ENCODE measurements around the gene RNF113B.

Gene RNF113B

DNA sequence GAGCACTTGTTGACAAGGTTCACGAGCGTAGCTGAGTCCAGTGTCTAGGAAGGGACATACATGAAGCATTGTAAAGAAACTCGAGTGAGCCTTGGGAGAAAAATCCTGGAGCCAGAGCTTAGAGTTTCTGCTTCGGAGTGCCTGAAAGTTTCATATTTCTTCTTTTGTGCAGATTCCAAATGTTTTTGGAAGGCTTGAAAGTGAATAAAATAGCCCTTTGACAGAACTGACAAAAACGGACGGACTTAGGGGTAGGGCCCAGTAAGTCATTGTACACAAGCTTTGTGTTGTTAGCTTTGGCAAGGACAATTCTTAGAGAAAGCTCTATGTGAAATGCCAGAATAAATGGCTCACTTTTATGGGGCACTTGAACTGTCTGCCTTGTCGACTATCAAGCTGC lies 2.8 kb downstream of the RNF113B start:
- DNase-seq (ENCODE audit: low read depth in 2 of 2), result no peak

DNA sequence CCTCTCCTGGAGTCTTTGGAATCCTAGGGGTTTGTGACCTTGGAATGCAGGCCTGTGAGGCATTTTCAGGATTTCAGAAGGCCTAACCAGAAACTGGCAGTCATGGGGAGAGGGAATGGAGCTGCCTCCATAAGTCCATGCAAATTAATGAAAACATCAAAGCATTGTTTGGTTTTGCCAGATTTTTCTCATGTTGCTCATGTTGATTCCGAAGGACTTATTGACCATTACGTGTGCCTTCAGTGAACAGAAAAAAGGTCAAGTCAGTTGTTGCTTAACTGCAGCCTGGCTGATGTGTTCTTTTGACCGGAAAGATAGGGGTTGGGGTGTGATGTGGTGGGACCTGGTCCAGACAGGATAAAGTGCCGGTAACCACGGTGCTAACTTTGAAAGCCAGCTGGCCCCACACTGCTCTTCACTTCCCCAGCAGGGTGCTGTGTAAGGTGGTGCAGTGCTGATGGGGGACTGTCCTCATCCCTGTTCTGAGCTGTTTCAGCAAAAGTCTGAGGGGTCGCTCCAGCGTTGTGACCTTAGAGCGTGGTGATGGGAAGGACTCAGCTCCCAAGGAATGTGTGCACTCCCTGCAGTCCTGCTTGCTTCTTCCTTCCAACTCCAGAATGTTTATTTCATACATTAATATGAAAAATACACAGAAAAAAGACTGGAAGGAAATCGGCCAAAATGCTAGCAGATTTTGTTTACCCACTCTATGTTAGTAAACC lies 3.5 kb downstream of the RNF113B start:
- peak; percentile 61 to 65 for DNase-seq (ENCODE audit: low read depth in 2 of 2)

DNA sequence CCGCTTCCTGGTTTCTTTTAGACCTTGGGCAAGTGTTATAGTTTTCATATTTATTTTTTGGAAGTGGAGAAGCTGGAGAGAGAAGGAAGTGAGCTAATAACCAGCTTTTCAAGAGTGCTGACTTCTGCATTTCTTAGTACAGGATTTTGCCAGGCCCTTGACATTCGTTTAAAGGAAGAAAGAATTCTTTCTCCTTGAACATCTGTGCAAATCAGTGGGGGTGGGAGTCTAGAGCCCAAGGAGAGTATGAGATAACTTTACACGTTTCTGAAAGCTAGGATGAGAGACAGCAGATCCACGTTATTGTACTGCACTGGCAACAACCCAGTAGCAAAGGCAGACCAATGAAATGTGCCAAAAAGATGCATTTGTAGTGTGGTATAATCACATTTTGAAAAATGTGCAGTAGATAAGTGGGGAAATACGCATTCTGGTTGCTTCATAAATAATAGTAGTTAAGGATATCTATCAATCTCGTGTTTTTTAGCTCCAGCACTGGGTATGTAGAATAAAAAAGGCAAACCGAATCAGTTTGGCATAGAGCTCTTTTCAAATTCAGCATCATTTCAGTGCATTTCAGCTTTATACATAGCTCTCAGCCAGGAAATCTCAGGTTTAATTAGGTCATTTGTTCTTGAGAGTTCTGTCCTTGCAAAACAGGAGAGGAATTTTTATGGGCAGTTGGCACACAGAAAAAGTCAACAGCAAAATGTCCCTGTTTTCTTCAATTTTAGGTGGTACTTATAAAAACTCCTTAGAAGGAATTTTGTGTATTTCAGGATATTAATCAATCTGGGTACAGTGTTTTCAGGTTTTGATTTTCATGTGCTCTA lies 4.3 kb downstream of the RNF113B start:
- no peak for DNase-seq (ENCODE audit: low read depth in 2 of 2)

DNA sequence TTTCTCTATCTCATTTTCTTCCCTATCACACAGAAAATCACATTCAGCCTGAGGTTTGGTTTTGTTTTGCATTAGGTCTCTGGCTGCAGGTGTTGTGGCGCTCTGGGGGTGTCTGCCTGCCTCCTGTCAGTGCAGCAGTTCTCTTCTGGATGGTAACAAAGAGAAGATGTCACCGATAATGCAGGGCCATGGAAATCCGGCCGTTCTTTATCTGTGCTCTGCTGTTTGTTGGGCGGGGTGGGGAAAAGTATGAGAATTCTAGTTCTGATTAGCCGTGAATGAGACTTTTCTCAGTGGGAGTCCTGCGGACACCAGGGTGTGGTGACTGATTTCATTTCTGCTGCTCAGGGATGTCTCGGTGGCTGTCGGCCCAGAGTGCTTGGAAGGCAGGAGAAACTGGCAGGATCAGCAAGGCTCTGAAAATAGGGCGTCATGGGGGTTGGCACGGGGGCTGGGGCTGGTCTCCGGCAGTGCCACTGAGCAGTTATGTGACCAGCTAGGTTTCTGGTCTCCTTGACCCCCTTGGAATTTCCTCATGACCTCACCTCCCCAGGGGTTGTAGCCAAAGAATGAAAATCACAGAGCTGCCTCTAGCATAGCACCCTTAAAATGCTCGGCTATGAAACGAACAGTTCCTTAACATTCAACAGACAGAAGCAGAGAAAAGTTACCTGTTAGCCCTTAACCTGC lies 5.0 kb downstream of the RNF113B start:
- no peak for DNase-seq (ENCODE audit: low read depth in 2 of 2)

DNA sequence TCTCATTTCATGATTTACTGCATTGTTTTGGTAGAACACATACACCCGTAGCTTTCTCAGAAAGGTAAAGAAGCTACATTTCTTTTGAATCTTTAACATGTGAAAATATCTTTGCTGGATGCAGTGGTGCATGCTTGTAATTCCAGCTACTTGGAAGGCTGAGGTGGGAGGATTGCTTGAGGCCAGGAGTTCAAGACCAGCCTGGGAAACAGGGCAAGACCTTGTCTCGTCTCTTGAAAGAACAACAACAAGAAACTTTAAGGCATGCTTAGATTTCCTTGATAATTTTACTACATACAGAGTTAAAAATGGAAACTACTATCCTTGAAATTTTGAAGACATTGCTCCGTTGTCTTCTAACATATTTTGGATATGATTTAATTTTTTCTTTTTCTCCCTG lies 7.7 kb downstream of the RNF113B start:
- no peak for DNase-seq (ENCODE audit: low read depth in 2 of 2)

DNA sequence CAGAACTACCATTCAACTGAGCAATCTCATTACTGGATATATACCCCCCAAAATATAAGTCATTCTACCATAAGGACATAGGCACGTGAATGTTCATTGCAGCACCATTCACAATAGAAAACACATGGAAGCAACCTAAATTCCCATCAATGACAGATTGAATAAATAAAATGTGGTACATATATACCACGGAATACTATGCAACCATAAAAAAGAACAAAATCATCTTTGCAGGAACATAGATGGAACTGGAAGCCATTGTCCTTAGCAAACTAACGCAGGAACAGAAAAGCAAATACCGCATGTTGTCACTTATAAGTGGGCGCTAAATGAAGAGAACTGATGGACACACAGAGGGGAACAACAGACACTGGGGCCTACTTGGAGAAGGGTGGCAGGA lies 14.1 kb downstream of the RNF113B start:
- no peak for DNase-seq (ENCODE audit: low read depth in 2 of 2)

DNA sequence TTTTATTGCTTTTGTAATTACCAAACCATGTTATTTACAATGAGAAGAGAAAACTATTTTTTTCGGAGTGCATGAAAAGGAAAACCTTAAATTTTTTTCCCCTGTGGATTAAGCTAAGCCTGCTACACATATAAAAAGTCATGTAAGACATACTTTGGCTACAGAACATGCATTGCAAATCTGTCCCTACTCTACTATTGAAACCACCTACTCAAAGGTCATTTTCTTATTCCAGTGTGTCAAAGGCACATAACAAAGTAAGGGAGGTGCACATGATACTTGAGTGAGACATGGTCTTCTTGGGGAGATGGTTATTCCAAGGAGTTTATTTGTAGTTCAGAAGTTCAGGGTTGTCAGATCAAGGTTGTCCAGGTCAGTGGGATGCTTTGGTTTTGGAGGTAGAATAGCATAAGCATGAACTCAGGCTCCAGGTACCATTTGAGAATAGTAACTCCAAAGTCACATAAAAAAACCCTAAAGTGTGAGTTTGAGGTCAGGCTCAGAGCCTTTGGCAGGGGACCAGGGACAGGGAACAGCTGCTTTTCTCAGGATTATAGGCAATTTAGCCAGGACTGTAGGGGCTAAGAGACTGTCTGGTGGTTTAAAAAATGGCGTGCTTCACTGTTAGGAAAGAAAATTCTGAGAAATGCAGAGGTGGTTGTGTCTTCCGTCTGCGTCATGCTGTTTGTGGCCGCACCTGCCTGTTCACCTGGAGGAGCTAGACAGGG lies 18.7 kb downstream of the RNF113B start:
- no peak for DNase-seq (ENCODE audit: low read depth in 2 of 2)

DNA sequence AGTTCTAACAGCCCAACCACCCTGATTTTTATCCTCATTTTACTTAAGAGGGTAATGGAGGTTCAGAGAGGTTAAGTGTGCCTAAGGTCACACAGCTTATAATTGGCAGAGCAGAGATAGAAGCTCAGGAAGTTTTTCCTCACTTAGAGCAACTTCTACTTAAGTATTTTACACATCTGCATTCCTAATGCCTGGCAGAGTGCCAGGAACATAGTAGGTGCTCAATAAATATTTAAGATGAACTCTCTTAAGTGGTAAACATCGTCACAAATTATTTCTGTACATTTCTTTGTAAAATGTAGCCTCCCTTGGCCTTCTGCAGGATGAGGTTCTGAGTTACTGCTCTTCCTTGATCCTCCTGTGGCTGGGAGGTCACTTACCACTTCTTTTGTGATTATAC lies 19.5 kb downstream of the RNF113B start:
- no peak for DNase-seq (ENCODE audit: low read depth in 2 of 2)

DNA sequence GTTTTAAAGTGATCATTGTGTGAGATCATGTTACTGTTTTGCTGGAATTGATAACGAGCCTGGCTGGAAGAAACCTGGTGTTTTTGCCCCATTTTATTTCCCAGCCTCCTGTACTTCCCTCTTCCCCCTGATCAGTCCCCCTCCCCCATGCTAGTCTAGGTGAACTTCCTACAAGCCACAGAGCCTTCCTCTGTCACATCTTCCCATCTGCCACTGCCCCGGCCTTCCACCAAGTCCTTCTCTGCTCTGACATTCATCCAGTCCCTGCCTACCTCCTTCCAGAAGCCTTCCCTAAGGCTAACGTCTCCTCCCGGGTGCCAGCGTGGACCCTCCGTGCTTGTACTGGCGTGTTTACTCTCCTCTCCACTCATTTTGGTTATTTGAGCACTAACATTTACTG lies 19.9 kb downstream of the RNF113B start:
- no peak for DNase-seq (ENCODE audit: low read depth in 2 of 2)

DNA sequence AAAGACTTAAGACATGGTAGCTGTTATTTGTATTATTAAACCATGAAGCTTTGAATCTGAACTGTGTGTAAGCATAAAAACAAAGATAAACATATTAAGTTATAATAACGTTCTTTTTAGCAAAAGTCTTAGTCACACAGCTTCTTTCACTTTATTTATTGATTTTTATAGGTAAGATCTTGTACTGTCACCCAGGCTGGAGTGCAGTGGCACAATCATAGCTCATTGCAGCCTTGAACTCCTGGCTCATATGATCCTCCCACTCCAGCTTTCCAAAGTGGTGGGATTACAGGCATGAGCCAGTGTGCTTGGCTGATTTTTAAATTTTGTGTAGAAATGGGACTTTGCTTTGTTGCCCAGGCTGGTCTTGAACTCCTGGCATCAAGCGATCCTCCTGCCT lies 20.8 kb downstream of the RNF113B start:
- DNase-seq (ENCODE audit: low read depth in 2 of 2), result no peak

DNA sequence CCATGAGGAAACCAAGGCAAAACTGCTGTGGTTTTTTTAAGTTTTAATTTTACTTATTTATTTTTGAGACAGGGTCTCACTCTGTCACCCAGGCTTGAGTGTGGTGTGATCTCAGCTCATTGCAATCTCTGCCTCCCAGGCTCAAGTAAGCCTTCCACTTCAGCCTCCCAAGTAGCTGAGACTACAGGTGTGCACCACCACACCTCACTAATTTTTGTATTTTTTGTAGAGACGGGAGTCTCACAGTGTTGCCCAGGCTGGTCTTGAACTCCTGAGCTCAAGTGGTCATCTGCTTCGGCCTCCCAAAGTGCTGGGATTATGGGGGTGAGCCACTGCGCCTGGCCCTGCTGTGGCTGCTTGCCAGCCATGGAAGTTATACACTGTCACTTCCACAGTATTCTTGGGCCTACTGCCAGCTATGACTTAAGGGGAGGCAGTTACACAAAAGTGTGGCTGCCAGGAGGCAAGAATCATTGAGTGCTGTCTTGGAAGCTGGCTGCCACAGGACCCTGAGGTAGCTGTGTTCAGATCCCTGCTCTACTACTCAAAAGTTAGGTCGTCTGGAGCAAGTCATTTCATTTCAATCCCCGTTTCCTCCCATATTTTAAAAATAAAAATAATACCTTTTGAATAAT lies 21.5 kb downstream of the RNF113B start:
- DNase-seq (ENCODE audit: low read depth in 2 of 2), result no peak

DNA sequence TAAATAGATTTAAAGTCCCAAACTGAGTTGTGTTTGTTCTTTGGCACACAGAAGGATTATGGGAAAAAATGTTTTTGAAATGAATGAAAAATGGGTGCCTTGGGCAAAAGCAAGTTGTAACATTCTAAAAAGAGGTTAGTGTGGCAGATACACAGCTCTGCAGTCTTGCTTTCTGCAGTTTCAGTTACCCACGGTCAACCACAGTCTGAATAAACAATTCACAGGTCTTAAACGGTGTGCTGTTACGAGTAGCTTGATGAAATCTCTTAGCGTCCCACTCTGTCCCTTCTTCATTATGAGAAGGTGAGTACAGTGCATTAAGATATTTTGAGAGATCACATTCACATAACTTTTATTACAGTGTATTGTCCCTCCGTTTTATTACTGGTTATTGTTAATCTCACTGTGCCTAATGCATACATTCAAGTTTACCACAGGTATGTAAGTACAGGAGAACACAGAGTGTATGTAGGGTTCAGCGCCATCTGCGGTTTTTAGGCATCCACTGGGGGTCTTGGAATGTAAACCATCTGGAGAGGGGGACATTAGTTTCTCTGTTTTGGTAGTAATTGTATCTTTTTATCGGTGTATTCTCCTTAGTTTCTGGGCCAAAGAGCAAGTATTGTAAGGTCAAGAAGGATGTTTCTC lies 26.1 kb downstream of the RNF113B start:
- DNase-seq (ENCODE audit: low read depth in 2 of 2), result no peak

DNA sequence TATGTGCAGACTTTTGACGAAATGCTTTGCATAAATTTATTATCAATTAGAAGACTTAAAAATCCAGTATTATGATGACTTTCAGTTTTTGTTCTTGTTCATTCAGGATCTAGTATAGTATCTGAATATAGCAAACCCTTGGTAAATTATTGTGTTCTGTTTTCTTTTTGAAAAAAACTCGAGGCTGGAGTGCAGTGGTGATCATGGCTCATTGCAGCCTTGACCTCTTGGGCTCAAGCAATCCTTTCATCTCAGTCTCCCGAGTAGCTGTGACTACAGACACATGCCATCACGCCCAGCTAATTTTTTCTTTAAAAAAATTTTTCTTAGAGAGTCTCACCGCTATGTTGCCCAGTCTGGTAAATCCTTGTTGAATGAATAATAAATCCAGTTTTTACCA lies 29.5 kb downstream of the RNF113B start:
- DNase-seq (ENCODE audit: low read depth in 2 of 2), result no peak

DNA sequence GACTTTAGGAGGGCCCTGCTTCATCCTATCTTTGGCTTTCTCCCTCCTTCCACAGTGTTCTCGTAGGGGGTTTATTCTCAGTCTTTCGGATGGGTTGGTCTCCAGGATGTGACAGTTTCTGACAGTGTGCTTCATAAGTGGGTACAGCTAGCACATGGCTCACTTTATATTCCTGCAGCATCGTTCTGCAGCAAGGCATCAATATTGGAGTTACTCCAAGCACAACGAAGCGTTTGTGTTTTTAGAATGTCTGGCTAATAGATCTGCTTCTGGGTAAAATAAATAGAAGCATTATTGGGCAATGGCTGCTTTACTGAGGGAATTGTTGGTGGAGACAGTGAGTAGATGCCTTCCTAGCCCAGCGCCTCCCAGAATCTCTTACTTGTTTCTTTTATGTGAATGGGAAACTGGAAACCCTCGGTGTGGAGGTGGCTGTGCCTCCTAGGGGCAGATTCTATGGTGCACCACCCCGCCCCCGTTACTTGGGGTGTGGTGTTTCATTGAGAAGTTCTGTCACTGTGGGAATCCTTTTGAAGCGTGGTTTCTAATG lies 32.2 kb downstream of the RNF113B start:
- DNase-seq (ENCODE audit: low read depth in 2 of 2), result peak in 1 of 2 experiments; percentile 15

DNA sequence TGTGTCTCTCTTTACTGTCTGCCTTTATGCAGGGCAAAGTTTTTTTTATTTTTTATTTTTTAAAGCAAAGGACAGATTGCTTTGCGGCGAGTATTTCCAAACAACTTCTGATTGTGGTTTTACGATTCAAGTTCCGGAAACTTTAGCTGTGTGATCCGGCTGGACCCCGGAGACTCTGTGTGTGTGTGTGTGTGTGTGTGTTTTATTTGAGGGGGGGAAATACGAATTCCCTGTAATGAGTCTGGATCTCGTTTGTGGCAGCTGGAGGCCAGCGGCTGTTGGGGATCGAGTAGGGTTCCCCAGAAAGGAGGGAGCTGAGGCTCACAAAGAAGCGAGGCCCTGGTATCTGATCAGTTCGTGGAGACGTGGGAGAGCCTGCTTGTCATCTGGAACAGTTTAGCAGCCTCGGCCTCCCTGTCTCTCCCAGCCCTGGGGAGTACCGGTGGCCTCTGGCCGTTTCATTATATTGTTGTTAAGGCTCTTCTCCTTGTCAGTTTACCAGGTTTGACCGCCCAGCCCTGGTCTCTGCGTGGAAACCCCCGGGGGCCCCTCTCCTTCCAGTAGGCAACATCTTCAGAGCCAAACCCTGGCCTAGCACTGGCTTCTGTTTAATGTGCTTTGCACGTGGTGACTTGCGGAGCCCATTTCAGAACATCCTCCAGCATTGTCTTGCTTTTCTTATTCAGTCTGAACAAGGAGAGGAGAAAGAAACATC lies 32.9 kb downstream of the RNF113B start:
- DNase-seq (ENCODE audit: low read depth in 2 of 2), result peak in 1 of 2 experiments; percentile 20

DNA sequence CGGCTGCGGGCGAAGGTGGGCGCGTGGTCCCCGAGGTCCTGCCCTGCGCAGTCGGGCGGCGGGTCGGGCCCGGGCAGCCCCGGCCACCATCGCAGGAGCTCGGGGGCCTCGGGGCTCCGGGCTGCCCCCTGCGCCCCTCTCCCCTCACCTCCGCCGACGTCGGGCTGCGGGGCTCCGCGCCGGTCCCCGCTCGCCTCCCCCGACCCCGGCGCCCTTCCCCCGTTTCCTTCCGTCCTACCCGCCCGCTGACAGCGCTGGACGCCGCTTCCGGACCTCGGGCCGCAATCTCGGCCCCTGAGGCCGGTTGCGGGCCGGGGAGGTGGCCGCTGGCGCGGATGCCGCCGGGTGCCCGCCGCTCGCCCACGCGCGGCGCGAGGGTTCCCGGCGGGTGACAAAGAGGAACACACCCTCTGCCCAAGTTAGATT lies 33.5 kb downstream of the RNF113B start:
- DNase-seq (ENCODE audit: low read depth in 2 of 2), result no peak

DNA sequence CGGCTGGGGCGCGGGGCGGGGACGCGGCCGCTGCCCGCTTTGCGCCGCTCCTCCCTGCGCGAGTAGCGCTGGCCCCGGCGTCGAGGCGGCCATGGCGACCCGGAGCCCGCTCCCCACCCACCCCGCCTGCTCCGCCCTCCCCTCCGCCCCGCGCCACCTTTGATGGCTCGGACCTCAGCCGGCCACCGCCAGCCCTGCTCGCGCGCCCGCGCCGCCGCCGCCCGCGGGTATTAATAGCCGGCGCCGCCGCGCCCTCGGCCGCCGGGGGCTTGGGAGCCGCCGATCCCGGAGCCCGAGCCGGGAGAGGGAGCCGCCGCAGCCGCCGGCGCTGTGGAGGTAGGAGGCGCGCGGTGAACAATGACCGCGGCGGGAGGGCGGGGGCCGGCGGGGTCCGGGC lies 33.9 kb downstream of the RNF113B start:
- DNase-seq (ENCODE audit: low read depth in 2 of 2), result no peak

DNA sequence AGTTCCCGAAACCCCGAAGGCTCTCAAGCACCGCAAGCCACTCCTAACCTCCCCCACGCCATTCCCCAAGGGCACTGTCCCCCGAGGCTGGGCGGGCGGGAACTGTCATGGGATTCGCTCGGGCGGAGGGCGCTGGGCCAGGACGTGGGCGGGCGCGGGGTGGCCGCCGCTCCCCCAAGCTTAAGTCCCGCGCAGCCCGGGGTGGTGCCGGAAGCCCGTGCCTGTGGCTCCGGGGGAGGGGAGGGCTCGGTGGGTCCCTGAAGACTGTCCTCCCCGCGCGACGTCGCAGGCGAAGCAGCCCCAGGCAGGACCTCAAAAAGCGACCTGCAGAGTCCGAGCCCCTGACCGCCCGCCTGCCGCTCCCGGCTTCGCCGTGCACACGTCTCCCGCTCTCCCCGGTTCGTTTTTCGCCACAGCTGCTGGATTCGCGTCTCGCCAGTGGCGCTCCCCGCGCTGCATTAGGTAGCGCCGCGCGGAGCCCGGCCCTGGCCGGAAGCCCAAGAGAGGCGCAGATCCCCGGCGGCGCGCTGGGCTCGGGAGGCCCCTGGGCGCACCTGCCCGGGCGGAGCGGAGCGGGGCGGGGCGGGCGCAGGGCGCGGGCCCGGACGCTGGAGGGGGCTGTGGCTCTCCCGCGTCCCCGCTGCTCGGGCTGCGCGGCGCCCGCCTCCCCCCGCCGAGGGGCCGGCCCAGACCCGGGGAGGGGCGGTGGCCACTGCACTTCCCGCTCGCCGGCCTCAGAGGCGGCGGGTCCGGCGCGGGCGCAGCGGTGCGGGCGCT lies 34.5 kb downstream of the RNF113B start, which contains the start of gene FARP1:
TSS of gene FARP1 (plus strand) at position 715 of the 777 bp plus-strand sequence. CDS start 70,149 bp downstream, outside the sequence.
- DNase-seq (ENCODE audit: low read depth in 2 of 2), result peak in 1 of 2 experiments; percentile 21
